GM18520 (cell line): ENCODE results near the gene SMPD3.

Source experiments
- ATAC-seq: cut with Tn5 transposase; IDR thresholded peaks from one replicate; pipeline ENCODE4 v1.9.1; 2021; ENCODE audit not compliant: unreplicated experiment

Gene SMPD3

DNA sequence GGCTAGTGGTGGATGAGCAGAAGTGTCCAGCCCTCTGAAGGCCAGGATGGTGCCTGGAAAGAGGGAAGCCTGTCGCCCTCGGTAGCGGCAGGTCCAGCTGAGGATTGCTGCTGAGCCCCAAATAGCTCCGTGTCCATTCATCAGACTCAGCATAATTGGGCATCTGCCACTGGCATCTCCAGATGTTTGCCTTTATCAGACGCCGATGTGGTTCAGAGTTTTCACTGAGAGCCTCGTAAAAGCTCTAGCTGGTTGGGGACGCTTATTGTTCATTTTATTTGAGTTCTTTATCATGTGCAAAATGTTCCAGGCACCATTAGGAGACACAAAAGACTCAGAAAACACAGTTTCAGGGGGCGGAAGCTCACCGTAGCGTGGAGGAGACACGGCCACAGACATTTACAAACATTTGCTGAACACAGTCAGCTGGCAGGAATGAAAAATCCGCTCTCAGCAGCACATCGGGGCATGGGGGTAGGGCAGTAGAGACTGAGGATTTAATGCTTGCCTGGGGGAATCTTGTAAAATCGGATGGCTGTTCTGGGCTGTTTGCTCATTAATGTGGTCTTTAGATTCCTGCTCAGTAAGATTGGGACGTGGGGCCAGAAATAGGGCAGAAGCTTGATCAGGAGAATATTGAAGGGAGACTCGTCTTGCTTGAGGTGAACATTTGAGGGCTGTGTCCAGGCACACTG lies 41.7 kb downstream of the SMPD3 start:
- ATAC-seq, result no peak

DNA sequence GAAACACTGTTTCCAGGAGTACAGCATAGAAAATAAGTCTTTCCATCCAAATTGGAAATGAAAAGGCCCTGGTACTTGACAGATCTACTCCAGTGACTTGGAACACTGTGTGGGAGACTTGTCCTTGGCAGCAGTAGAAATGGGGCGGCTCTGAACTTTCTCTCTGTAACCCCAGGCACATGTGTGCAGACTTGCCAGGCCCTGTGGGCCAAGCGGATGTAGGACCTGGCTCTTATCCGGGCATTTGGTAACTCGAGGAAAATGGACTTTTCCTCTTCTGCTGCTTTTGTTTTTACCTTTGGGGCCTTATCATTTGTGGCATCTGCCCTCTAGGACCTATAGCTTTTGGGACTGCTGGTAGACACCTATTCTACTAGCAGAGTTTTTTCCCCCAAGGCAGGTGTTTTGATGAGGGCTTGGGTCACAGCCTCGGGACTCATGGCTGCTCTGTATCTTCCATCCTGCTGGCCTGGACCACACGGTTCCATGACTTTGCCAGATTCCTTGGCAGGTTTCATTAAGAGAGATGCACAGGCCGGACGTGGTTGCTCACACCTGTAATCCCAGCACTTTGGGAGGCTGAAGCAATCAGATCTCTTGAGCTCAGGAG lies 43.5 kb downstream of the SMPD3 start:
- ATAC-seq, result no peak

DNA sequence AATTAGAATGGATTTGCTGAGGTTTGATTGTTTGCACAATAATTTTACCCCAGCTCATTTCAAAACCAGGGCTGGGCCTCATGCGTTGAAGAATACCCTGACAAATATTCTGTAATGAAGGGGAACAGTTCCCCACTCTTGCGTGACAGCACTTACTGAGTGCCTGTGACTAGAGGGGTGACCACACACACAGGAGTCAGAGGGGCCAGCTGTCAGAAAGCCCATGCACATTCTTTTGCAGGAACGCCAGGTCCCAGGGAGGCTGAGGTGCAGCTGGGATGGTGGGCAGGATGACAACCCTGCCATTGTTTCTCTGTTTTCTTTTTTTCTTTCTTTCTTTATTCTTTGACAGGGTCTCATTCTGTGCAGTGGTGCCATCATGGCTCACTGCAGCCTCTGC lies 44.6 kb downstream of the SMPD3 start:
- ATAC-seq, result no peak

DNA sequence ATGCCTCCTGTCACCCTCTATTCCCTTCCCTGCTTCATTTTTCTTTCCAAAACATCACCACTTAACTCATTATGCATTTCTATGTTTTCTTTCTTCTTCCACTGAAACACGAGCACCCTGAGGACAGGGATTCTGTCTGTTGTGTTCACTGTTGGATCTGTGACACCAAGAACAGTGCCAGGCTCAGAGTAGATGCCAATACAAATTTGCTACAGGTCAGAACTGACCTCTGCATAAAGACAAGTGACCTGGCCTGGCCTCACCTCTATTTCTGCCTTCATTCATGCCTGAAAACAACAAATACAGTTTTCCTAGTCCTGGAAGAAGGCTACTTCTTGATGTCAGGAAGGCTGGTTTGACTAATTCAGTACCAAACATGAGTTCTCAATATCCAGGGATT lies 45.1 kb downstream of the SMPD3 start:
- ATAC-seq, result no peak

DNA sequence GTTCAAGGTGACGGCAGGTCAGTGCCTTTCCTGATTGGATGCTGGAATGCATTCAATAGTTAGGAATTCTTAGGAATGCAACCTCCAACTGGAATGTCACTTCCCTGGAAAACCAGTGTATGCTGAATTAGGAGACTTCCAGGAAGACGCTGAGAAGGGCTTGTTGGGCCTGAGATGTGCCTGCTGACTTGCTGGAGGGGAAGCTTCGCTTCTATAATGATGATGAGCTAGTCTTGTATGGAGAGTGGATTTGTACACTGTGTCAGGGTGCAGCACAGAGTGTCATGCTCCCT lies 45.6 kb downstream of the SMPD3 start:
- no peak for ATAC-seq

DNA sequence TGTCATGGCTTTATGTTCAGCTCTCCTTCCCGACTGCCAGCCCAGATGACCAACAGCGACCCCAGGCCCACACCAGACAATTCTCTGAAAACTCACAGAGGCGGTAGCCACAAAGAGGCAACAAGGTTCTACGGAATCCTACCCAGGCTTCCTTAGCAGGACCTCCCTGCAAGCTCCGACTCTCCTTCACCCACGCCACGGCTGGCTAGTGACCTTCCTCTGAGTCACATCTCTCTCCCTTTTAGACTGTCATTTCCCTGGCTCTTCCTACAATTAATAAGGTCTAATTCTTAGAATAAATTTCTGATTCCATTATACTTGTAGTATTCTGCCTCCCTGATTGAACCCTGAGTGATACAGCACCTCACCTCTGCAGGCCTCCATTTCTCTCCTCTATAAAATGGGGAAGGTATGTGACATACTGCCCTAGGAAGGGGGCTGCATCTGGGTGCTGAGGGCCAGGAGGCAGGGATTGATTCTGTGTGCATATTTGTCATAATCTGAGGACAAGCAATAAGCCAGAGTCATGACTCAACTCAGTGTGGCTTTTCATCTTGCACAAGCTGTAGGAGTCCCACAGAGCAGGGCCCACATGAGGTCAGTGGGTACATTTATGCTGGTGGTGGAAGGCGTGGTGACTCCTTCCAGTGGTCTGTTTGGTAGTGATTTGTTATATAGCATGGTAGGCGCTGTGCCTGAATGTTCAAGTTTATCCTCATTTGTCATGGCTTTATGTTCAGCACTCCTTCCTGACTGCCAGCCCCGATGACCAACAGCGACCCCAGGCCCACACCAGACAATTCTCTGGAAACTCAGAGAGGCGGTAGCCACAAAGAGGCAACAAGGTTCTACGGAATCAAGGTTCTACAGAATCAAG lies 46.2 kb downstream of the SMPD3 start:
- no peak for ATAC-seq

DNA sequence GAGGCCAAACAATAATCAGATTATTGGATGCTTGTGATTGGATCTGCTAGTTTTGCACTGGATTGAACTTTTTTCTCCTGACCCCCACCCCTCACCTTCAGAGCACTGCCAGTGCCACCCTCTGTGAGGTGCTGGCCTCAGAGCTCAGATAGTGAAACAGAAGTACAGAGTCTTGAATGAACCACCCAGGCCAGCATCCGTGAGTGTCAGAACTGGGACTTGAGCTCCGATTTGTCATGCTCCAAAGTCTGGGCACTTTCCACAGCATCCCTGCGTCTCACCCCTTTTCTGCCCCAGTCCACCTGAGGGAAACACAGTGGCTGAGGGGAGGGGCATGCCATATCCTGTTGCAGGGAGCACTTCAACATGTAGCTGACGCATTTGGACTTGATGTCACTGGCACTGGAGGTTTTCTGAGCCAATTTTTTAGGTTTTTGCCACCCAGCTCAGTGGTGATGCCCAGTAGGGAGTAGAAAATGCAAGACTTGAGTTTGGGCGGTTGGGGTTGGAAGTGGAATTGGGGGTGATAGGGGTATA lies 47.3 kb downstream of the SMPD3 start:
- no peak for ATAC-seq

DNA sequence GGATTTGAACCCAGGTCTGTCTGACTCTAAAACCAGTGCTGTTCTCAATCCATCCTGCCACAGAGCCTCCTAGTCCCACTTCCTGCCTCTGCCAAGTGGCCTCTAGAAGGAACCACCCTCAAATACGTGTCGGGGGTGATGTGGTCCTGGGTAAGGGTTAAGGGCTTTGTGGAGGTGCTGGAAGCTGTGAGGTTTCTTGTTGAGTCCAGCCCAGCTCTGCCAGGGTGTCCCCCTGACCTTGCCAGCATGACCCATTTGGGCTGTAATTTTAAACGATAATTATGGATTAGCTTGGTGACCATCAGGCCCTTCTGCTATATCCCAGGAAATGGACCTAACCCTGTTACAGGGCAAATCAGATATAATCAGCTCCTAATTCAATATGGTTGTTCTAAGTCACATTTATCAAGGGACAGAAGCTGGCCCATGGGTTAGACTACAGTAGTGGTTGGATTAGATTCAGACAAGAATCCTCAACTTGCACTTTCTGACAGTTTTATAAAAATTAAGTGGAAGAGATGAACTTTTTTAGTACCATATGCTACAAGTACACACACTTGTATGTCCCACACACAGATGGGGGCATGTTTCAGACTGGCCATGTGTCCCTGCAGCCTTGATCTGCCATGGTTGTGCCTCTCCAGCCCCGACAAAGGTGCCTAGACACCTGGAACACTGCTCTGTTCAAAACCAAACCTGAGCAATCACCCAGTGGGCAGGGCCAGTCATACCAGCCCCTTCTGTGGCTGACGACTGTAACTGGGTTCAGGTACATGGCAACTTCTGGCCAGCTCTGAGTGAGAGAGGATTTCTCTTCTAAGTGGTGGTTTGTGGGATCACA lies 48.0 kb downstream of the SMPD3 start:
- no peak for ATAC-seq

DNA sequence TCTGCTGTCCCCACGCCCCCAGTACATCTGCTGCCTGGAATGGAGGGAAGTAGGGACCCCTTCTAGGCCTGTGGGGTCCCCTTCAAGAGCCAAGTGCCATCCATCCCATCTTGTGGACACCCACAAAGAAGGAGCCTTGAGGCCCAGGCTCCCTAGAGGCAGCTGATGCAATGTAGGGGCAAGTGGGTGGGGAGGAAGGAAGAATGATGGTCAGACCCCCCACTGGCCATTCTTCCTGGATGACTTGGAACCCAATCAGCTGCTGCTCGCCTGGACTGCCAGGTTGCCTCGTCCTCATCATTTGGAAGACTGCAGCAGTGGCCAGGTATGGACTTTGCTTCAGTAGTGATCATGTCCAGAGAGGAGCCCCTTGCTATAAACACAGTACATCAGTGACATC lies 48.9 kb downstream of the SMPD3 start:
- ATAC-seq, result no peak

DNA sequence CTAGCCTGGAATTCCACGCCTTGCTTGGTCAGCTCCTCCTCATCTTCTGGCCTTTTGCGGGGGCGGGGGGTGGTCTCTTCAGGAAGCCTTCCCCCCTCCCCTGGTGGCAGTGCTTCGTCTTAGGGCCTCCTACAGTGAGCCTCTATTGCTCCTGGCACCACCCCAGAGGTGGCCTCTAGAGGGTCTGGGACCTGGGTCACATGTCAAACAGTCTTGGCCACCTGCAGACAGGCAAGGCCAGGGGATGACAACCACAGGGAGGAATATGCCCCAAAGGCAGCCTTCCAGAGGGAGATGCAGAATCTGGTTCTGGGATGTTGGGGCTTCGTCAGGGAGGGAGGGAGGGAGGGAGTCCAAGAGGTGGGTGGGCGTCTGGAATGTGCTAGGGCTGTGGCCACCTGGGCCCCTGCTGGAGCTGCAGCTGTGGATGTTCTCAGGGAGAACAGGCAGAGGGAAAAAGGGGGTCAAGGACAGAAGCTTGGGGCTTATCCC lies 50.6 kb downstream of the SMPD3 start:
- no peak for ATAC-seq

DNA sequence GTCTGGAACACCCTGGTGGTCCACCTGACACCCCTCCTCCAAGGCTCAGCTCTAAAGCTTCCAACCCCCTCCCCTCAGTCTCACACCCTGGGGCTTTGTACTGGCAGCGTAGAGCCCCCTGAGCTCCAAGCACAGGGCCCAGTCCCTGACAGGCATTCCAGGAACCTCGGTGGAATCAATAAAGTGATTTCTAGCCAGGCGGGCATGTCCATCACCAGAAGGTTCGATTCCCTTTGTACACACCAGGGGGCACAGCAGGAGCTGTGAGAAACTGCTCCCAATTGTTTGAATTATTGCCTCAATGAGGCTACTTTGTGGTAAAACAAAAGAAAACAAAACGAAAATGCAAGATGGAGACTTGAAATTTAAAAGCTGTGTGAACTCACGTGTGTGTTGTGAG lies 51.8 kb downstream of the SMPD3 start:
- ATAC-seq, result no peak

DNA sequence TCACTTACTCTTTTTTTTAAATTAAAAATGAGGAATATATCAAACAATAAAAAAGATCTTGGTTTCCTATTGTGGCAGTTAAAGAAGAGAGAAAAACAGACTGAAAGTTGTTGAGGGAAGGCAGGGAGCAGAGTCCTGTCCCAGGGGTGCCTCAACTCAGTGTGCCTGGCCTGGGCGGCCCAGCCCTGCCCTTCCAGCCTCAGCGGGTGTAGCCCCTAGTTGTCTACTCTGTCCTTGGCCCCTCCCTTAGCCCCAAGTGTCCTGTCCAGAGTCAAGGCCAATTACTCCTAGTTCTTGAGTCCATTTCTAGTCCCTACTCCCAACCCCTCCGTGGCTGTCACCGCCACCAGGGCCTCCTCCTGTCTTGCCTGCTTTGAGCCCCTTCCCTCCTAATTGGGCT lies 52.5 kb downstream of the SMPD3 start:
- no peak for ATAC-seq

DNA sequence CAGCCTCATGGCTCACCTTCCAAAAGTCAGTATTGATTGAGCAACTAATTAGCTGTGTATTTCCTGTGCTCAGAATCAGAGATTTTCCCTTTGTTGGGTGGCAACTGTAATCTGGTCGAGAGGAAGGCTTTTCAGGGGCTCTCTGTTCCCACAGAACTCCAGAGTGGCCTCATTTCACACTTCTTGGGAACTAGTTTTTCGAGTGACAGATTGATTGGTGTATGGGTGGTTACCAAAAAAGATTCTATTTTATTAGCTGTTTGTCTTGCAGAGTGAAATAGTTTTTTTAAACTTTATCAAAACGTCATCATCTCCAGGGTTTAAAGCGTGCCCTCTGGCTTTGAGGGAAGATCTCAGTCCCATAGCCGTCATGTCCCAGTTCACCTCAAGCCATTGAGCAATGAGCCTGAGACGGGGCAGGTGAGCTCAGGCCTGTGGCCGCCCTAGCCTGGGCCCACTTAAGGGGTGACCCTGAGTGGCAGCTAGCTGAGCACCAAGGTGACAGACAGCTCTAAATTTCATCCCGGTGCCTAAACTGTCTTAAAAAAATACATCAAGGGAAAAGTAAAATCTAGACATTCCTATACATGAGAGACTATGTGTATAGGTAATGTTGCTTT lies 53.0 kb downstream of the SMPD3 start:
- no peak for ATAC-seq

DNA sequence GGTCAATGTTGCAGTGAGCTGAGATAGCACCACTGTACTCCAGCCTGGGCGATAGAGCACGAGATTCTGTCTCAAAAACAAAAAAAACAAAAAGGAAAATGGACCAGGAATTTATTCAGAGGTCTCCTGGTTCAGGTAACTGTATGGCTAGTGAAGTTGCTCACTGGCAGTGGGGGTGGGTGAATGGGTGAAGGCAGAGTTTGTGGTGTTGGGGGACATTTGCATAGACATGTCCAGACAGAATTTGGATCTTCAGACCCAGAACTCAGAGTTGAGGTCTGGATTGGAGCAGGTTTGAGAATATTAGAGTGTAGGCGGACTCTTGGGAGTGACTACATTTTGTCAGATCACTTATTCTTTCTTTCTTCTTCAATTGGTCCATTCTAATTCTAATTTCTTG lies 55.0 kb downstream of the SMPD3 start:
- ATAC-seq, result no peak

DNA sequence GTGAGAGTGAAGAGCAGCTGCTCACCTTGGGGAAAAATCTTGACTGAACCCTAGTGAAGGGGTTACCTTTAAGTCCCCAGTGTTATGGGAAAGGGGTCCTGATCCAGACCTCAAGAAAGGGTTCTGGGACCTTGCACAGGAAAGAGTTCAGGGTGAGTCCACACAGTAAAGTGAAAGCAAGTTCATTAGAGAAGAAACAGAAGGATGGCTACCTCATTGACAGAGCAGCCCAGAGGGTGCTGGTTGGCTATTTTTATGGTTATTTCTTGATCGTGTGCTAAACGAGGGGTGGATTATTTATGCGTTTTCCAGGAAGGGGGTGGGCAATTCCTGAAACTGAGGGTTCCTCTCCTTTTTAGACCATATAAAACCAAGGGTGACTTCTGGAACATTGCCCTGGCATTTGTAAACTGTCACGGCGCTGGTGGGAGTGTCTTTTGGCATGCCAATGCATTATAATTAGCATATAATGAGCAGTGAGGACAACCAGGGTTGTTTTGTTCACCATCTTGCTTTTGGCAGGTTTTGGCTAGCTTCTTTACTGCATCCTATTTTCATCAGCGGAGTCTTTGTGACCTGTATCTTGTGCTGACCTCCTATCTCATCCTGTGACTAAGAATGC lies 58.4 kb downstream of the SMPD3 start:
- ATAC-seq, result no peak

DNA sequence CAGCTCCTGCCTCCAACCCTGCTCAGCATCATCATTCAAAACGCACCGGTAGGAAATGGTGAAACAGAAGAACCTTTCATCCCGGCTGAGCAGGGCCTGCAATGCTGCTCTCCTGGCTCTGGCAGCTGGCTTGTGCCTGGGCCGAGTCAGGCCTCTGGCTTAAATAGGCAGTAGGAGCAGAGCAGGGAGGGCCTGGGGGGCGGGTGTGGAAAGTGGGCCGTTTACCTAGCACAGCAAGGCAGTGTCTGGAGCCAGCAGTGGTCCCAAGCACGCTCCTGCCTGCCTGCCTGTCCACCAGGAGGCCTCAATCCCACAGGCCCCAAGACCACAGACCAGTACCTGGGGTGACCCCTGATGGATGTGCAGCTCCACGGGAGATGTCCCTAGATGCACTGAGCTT lies 59.3 kb downstream of the SMPD3 start:
- no peak for ATAC-seq

DNA sequence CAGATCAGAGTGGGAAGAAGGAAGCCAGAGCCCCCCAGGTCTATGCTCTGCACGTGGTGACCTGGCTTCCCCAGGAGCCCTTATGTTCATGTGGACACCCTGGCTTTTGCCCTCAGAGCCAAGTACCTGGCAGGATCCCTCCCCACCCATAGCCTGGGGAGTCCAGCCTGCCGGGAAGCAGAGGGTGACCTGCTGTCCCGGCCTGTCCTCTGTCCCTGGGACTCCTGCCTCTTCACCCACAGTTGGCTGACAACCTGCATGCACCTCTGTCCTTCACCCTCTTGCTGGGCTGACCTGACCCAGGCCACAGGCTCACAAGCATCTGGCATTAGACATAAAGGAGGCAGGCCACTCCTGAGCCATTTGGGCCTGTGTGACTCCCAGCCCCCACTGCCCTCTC lies 60.2 kb downstream of the SMPD3 start:
- ATAC-seq, result no peak

DNA sequence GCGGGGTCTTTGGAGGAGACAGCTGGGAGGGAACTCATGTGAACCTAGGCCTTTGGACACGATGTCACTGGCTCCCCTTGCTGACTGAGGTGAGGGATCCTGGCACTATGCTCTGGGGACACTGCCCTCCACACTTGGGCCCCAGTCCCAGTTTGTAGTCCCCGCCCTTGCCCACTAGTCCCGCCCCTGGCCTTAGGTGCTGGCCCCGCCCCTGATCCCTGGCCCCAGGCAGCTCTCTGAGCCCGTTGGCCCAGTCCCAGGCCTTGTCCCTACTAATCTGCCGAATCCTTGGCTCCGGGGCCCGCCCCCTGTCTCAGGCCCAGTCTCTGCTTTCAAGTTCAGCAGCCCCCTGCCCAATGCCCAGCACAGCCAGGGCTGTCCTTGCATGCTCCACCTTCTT lies 61.0 kb downstream of the SMPD3 start:
- ATAC-seq, result no peak

DNA sequence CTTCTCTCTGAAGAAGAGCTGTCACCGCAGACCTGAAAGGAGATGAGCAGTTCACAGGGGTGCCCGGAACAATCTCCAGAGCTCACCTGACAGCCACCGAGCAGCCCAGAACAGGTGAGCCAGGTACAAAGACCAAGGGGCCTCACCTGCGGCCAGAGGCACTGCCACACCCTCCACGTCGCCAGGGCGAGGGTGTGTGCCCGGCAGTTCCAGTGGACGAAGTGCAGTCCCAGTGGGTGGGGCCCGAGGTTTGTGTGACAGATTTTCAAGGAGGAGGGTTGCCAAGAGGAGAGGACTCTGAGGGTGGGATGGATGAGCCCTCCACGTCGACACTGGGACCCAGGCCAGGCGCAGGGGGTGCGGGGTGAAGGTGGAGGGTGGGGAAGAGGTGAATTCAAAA lies 61.7 kb downstream of the SMPD3 start:
- ATAC-seq, result no peak

DNA sequence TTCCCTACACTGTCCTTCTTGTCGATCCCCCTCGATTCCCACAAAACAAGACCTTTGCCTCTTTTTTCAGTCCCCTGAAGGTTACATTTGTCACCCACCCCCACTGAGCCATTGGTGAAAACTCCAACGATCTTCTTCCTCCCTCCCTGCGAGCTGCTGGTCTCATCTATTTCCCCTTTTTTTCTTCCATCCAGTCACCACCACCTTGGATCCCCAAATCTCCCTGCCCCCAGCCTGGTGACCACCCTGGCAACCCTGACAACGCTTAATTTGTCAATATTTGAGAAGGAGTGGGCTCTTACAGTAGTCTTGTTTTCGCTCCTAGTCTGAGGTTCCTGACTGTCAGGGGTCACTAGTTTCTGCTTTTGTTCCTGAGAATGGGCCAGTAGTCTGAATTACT lies 62.9 kb downstream of the SMPD3 start:
- ATAC-seq, result no peak
